ENCODE measurements around the gene PSME3IP1. TPM values are rescaled to one million over a fixed set of nuclear protein-coding genes. Genes with fewer than 3 reads are reported as not detected.

The PSME3IP1 gene
- total RNA-seq, 1 donor from 2014 or later, result 116 TPM

GRCh38 chr16:57155702-57156350 is 30.0 kb downstream of the PSME3IP1 start:
- Mint-ChIP-seq H3K36me3 (ENCODE audit: low read depth) (peaks cover 56% of the 10 kb centered on the region), H3K4me3 (no peak overlapping the region), H3K9me3 (no peaks in the 10 kb centered on the region), H3K27ac (no peak overlapping the region), H3K4me1 (ENCODE audit: low read depth) (peaks cover 39% of the 10 kb centered on the region), H3K27me3 (ENCODE audit: insufficient read depth) (no peaks in the 10 kb centered on the region)
- intact Hi-C loops (cut with micrococcal nuclease), result no loop called here
- DNase-seq (ENCODE audit: low spot score), result no peak

- Mint-ChIP-seq H3K4me1 (ENCODE audit: low read depth) (peaks cover 24% of the 10 kb centered on the region), H3K36me3 (ENCODE audit: low read depth) (peaks cover 43% of the 10 kb centered on the region), H3K27me3 (ENCODE audit: insufficient read depth) (no peaks in the 10 kb centered on the region)
These were observed 32.0 kb downstream of the PSME3IP1 start for GRCh38 chr16:57153841-57154240.

GRCh38 chr16:57152096-57153093 is 33.4 kb downstream of the PSME3IP1 start:
- Mint-ChIP-seq H3K4me1 (ENCODE audit: low read depth) (peaks cover 23% of the 10 kb centered on the region), H3K27ac (peak overlapping the region; percentile 18)
- intact Hi-C loops (cut with micrococcal nuclease), result no loop called here

More at GRCh38 chr16:57153841-57154240, 32.0 kb downstream of the PSME3IP1 start:
- intact Hi-C loops (cut with micrococcal nuclease), result no loop called here
- DNase-seq (ENCODE audit: low spot score), result no peak
- H3K9me3 Mint-ChIP-seq, result no peaks in the 10 kb centered on the region
- H3K27ac Mint-ChIP-seq, result no peak overlapping the region
- H3K4me3 Mint-ChIP-seq, result no peak overlapping the region

GRCh38 chr16:57151369-57151768 is 34.5 kb downstream of the PSME3IP1 start:
- intact Hi-C loops (cut with micrococcal nuclease), result no loop called here
- no peak overlapping the region for H3K4me3 Mint-ChIP-seq
- no peak for DNase-seq (ENCODE audit: low spot score)
- peaks cover 18% of the 10 kb centered on the region for H3K4me1 Mint-ChIP-seq (ENCODE audit: low read depth)
- peaks cover 30% of the 10 kb centered on the region for H3K36me3 Mint-ChIP-seq (ENCODE audit: low read depth)
- peak overlapping the region; percentile 55 for H3K27ac Mint-ChIP-seq
- no peaks in the 10 kb centered on the region for H3K27me3 Mint-ChIP-seq (ENCODE audit: insufficient read depth)
- H3K9me3 Mint-ChIP-seq, result no peaks in the 10 kb centered on the region

More at GRCh38 chr16:57152096-57153093, 33.4 kb downstream of the PSME3IP1 start:
- Mint-ChIP-seq H3K36me3 (ENCODE audit: low read depth) (peaks cover 36% of the 10 kb centered on the region), H3K9me3 (no peaks in the 10 kb centered on the region), H3K4me3 (no peak overlapping the region), H3K27me3 (ENCODE audit: insufficient read depth) (no peaks in the 10 kb centered on the region)
- DNase-seq (ENCODE audit: low spot score), result no peak

GRCh38 chr16:57150682-57151330 is 35.0 kb downstream of the PSME3IP1 start:
- no peaks in the 10 kb centered on the region for H3K27me3 Mint-ChIP-seq (ENCODE audit: insufficient read depth)
- no peak overlapping the region for H3K27ac Mint-ChIP-seq
- H3K36me3 Mint-ChIP-seq (ENCODE audit: low read depth), result peaks cover 25% of the 10 kb centered on the region
- no peaks in the 10 kb centered on the region for H3K9me3 Mint-ChIP-seq
- no peak overlapping the region for H3K4me3 Mint-ChIP-seq
- DNase-seq (ENCODE audit: low spot score), result no peak
- H3K4me1 Mint-ChIP-seq (ENCODE audit: low read depth), result peaks cover 13% of the 10 kb centered on the region
- intact Hi-C loops (cut with micrococcal nuclease), result no loop called here

- no peak overlapping the region for H3K4me3 Mint-ChIP-seq
- no peak for DNase-seq (ENCODE audit: low spot score)
- peaks cover 10% of the 10 kb centered on the region for H3K4me1 Mint-ChIP-seq (ENCODE audit: low read depth)
- peaks cover 19% of the 10 kb centered on the region for H3K36me3 Mint-ChIP-seq (ENCODE audit: low read depth)
- H3K9me3 Mint-ChIP-seq, result no peaks in the 10 kb centered on the region
- peak overlapping the region; percentile 34 for H3K27ac Mint-ChIP-seq
- intact Hi-C loops (cut with micrococcal nuclease), result no loop called here
- no peaks in the 10 kb centered on the region for H3K27me3 Mint-ChIP-seq (ENCODE audit: insufficient read depth)
These were observed 36.4 kb downstream of the PSME3IP1 start for GRCh38 chr16:57149391-57149790.

GRCh38 chr16:57148481-57148880 is 37.4 kb downstream of the PSME3IP1 start:
- Mint-ChIP-seq H3K27ac (no peak overlapping the region), H3K4me3 (no peak overlapping the region), H3K9me3 (no peaks in the 10 kb centered on the region), H3K4me1 (ENCODE audit: low read depth) (peaks cover 10% of the 10 kb centered on the region), H3K27me3 (ENCODE audit: insufficient read depth) (no peaks in the 10 kb centered on the region), H3K36me3 (ENCODE audit: low read depth) (peaks cover 11% of the 10 kb centered on the region)
- DNase-seq (ENCODE audit: low spot score), result no peak
- intact Hi-C loops (cut with micrococcal nuclease), result no loop called here

GRCh38 chr16:57147381-57148221 is 38.2 kb downstream of the PSME3IP1 start:
- intact Hi-C loops (cut with micrococcal nuclease), result no loop called here
- DNase-seq (ENCODE audit: low spot score), result no peak
- no peaks in the 10 kb centered on the region for H3K9me3 Mint-ChIP-seq
- no peak overlapping the region for H3K27ac Mint-ChIP-seq
- H3K4me3 Mint-ChIP-seq, result no peak overlapping the region
- peaks cover 9% of the 10 kb centered on the region for H3K4me1 Mint-ChIP-seq (ENCODE audit: low read depth)
- peaks cover 5% of the 10 kb centered on the region for H3K36me3 Mint-ChIP-seq (ENCODE audit: low read depth)
- no peaks in the 10 kb centered on the region for H3K27me3 Mint-ChIP-seq (ENCODE audit: insufficient read depth)

GRCh38 chr16:57146735-57147134 is 39.1 kb downstream of the PSME3IP1 start:
- no peak overlapping the region for H3K4me3 Mint-ChIP-seq
- H3K36me3 Mint-ChIP-seq (ENCODE audit: low read depth), result no peaks in the 10 kb centered on the region
- H3K27me3 Mint-ChIP-seq (ENCODE audit: insufficient read depth), result no peaks in the 10 kb centered on the region
- no peak overlapping the region for H3K27ac Mint-ChIP-seq
- H3K9me3 Mint-ChIP-seq, result no peaks in the 10 kb centered on the region
- H3K4me1 Mint-ChIP-seq (ENCODE audit: low read depth), result peaks cover 10% of the 10 kb centered on the region
- intact Hi-C loops (cut with micrococcal nuclease), result no loop called here
- no peak for DNase-seq (ENCODE audit: low spot score)

- no peak overlapping the region for H3K4me3 Mint-ChIP-seq
- intact Hi-C loops (cut with micrococcal nuclease), result no loop called here
These were observed 39.7 kb downstream of the PSME3IP1 start for GRCh38 chr16:57146040-57146647.

GRCh38 chr16:57145046-57146021 is 40.5 kb downstream of the PSME3IP1 start:
- Mint-ChIP-seq H3K4me1 (ENCODE audit: low read depth) (peaks cover 22% of the 10 kb centered on the region), H3K27me3 (ENCODE audit: insufficient read depth) (no peaks in the 10 kb centered on the region), H3K9me3 (no peaks in the 10 kb centered on the region), H3K27ac (no peak overlapping the region), H3K36me3 (ENCODE audit: low read depth) (no peaks in the 10 kb centered on the region), H3K4me3 (no peak overlapping the region)
- intact Hi-C loops (cut with micrococcal nuclease), result no loop called here
- DNase-seq (ENCODE audit: low spot score), result no peak

More at GRCh38 chr16:57146040-57146647, 39.7 kb downstream of the PSME3IP1 start:
- Mint-ChIP-seq H3K36me3 (ENCODE audit: low read depth) (no peaks in the 10 kb centered on the region), H3K9me3 (no peaks in the 10 kb centered on the region), H3K4me1 (ENCODE audit: low read depth) (peaks cover 16% of the 10 kb centered on the region), H3K27ac (no peak overlapping the region), H3K27me3 (ENCODE audit: insufficient read depth) (no peaks in the 10 kb centered on the region)
- no peak for DNase-seq (ENCODE audit: low spot score)

Measured in activated T-helper 1 cell treated with anti-CD3 and anti-CD28 coated beads, Interleukin-12 subunit alpha, Interleukin-12 subunit beta, Interleukin-2, Interleukin-4 antibody, amounts not matched to agents 30 ng/mL and 10 ng/mL and 1 ng/mL, durations not matched to agents 14 hours and 24 hours and 36 hours (primary cell).